IPS DF 4.7 (cell line): ENCODE results near the gene TMPRSS4.

Experiments
- DNase-seq: peaks from one replicate; pipeline ENCODE4 v3.0.0-alpha.2; 2013; ENCODE audit warnings: low spot score; ENCODE audit errors: extremely low read depth

TMPRSS4 gene

GRCh38 chr11:118133816-118134215, 56.9 kb downstream of the TMPRSS4 start:
- no peak for DNase-seq

- DNase-seq, result no peak
Observed at GRCh38 chr11:118135051-118135795, 58.3 kb downstream of the TMPRSS4 start.

- DNase-seq, result no peak
Observed at GRCh38 chr11:118135796-118136165, 58.9 kb downstream of the TMPRSS4 start.

- no peak for DNase-seq
Observed at GRCh38 chr11:118136341-118136740, 59.5 kb downstream of the TMPRSS4 start.

GRCh38 chr11:118136801-118137200, 59.9 kb downstream of the TMPRSS4 start:
- DNase-seq, result no peak

- no peak for DNase-seq
Observed at GRCh38 chr11:118138839-118139420, 62.1 kb downstream of the TMPRSS4 start.

GRCh38 chr11:118139578-118139977, 62.7 kb downstream of the TMPRSS4 start:
- no peak for DNase-seq

GRCh38 chr11:118142081-118142480, 65.2 kb downstream of the TMPRSS4 start:
- no peak for DNase-seq

GRCh38 chr11:118142809-118143208, 65.9 kb downstream of the TMPRSS4 start:
- DNase-seq, result no peak

GRCh38 chr11:118143661-118144185, 66.8 kb downstream of the TMPRSS4 start:
- no peak for DNase-seq

GRCh38 chr11:118144301-118145268, 67.7 kb downstream of the TMPRSS4 start:
- DNase-seq, result no peak

- DNase-seq, result no peak
Observed at GRCh38 chr11:118145285-118146227, 68.7 kb downstream of the TMPRSS4 start.

- no peak for DNase-seq
Observed at GRCh38 chr11:118146554-118146953, 69.7 kb downstream of the TMPRSS4 start.

GRCh38 chr11:118147502-118147901, 70.6 kb downstream of the TMPRSS4 start:
- DNase-seq, result no peak

GRCh38 chr11:118148240-118148639, 71.4 kb downstream of the TMPRSS4 start:
- no peak for DNase-seq

GRCh38 chr11:118148856-118149255, 72.0 kb downstream of the TMPRSS4 start:
- no peak for DNase-seq

- no peak for DNase-seq
Observed at GRCh38 chr11:118149493-118149892, 72.6 kb downstream of the TMPRSS4 start.

- no peak for DNase-seq
Observed at GRCh38 chr11:118151431-118151830, 74.6 kb downstream of the TMPRSS4 start.

GRCh38 chr11:118152020-118152551, 75.2 kb downstream of the TMPRSS4 start:
- no peak for DNase-seq
